Measurements from ENCODE around the gene CAP1. TPM values are rescaled to one million over a fixed set of nuclear protein-coding genes. Genes with fewer than 3 reads are reported as not detected.

The CAP1 gene
- total RNA-seq, 3 donors from 2014 or later, result 357 to 488 (median 444) TPM

DNA sequence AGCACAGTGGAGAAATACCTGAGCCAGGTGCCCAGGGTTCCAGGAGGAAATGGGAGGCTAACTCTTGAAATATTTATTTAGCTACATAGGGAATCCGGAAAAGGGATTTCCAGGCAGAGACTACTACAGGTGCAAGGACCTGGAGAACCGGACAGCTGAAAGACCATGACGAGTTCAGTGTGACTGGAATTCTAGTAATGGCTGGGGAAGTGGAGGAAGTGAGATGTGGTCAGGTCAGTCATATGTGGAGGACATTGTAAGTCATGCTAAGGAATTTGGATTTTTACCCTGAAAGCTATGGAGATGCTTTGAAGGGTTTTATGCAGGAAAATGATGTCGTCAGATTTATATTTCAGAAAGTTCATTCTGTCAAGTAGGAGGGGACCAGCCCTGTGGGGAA, 1.8 kb downstream of the CAP1 start:
- H3K9me3 ChIP-seq, result no peaks in the 10 kb centered on the region
- H3K4me1 ChIP-seq (ENCODE audit: low read depth), result peaks cover 69% of the 10 kb centered on the region
- no peak overlapping the region for H3K4me3 ChIP-seq
- TF ChIP-seq, protein P1, sequence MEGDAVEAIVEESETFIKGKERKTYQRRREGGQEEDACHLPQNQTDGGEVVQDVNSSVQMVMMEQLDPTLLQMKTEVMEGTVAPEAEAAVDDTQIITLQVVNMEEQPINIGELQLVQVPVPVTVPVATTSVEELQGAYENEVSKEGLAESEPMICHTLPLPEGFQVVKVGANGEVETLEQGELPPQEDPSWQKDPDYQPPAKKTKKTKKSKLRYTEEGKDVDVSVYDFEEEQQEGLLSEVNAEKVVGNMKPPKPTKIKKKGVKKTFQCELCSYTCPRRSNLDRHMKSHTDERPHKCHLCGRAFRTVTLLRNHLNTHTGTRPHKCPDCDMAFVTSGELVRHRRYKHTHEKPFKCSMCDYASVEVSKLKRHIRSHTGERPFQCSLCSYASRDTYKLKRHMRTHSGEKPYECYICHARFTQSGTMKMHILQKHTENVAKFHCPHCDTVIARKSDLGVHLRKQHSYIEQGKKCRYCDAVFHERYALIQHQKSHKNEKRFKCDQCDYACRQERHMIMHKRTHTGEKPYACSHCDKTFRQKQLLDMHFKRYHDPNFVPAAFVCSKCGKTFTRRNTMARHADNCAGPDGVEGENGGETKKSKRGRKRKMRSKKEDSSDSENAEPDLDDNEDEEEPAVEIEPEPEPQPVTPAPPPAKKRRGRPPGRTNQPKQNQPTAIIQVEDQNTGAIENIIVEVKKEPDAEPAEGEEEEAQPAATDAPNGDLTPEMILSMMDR (IDR thresholded peaks at IDR 0.05), result no peak
- DNase-seq (no peak), ATAC-seq (no peak)
- intact Hi-C loops (cut with DNase I, micrococcal nuclease), result no loop called here
- no peaks in the 10 kb centered on the region for H3K36me3 ChIP-seq (ENCODE audit: low read depth)

DNA sequence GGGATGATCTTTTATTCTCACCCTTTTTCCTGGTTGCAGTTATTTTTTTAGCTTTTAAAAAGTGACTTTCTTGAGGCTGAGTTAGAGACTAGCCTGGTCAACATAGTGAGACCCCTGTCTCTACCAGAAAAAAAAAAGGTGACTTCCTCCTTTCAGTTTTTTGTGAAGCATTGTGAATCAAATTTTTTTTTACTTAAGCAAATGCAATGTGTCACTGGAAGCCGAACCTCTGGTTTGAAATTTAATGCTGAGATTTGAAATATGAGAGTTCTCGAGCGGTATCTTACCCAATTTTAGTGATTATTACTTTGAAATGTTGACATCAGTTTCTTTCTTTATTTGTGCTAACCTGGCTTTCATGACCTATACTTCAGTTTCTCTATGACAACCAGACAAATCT, 3.6 kb downstream of the CAP1 start:
- intact Hi-C loops (cut with DNase I, micrococcal nuclease), result no loop called here
- TF ChIP-seq, protein P1 (IDR thresholded peaks at IDR 0.05), result no peak
- Histone ChIP-seq H3K4me3 (no peak overlapping the region), H3K36me3 (ENCODE audit: low read depth) (no peaks in the 10 kb centered on the region), H3K4me1 (ENCODE audit: low read depth) (peaks cover 58% of the 10 kb centered on the region), H3K9me3 (no peaks in the 10 kb centered on the region)
- ATAC-seq (no peak), DNase-seq (no peak)

DNA sequence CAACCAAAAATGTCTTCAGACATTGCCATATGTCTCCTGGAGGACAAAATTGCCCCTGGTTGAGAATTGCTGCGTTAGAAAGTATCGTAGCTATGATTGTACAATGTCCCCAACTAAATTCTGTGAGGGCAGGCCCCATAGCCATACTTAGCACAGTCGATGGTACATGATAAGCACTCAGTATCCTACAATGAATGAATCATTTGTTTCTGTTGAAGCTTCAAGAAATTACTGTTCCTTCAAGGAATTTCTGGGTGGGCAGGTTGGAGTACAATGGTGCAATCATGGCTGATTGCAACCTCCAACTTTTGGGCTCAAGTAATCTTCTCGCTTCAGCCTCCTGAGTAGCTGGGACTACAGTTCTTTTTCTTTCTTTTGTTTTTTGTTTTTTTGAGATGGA, 4.7 kb downstream of the CAP1 start:
- ATAC-seq, result no peak
- Histone ChIP-seq H3K9me3 (no peaks in the 10 kb centered on the region), H3K4me3 (no peak overlapping the region), H3K36me3 (ENCODE audit: low read depth) (no peaks in the 10 kb centered on the region), H3K4me1 (ENCODE audit: low read depth) (peaks cover 49% of the 10 kb centered on the region)
- intact Hi-C loops (cut with DNase I, micrococcal nuclease), result no loop called here
- no peak for DNase-seq
- TF ChIP-seq, protein P1 (IDR thresholded peaks at IDR 0.05), result no peak

DNA sequence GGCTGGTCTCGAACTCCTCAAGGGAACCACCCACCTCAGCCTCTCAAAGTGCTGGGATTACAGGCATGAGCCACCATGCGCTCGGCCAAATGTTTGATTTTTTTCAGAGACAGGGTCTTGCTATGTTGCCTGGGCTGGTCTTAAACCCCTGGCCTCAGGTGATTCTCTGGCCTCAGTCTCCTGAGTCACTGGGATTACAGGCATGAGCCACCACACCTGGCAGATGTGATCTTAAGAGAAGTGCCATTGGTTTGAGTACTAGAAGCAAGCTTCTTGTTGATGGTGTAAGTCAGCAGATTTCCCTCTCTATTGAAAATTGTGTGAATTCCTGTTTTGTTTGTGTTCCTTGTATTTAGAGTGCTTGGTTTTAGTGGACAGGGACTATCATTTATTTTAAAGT, 5.2 kb downstream of the CAP1 start:
- intact Hi-C loops (cut with DNase I, micrococcal nuclease), result no loop called here
- no peaks in the 10 kb centered on the region for H3K9me3 ChIP-seq
- peaks cover 46% of the 10 kb centered on the region for H3K4me1 ChIP-seq (ENCODE audit: low read depth)
- no peaks in the 10 kb centered on the region for H3K36me3 ChIP-seq (ENCODE audit: low read depth)
- ATAC-seq, result no peak
- TF ChIP-seq, protein P1 (IDR thresholded peaks at IDR 0.05), result no peak
- DNase-seq, result no peak
- H3K4me3 ChIP-seq, result no peak overlapping the region

DNA sequence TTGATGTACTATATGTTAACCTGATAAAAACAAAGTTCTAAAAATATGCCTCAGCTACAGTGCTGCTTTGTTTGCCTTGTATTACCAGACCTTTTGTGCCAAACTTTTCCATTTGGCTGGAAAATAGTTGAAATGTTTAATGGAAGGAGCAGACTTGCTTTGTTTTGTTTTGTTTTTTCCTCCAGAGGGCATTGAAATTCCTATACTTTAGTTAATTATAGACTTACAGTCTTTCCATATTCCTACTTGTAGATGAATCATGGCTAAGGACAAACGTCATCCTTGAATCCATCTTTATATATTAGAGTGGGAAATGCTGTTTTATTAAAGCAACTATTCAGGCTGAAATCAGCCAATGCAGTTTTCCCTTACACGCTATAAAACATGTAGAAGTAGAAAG, 6.7 kb downstream of the CAP1 start:
- TF ChIP-seq, protein P1 (IDR thresholded peaks at IDR 0.05), result no peak
- intact Hi-C loops (cut with DNase I, micrococcal nuclease), result no loop called here
- Histone ChIP-seq H3K36me3 (ENCODE audit: low read depth) (no peaks in the 10 kb centered on the region), H3K9me3 (no peaks in the 10 kb centered on the region), H3K4me3 (no peak overlapping the region), H3K4me1 (ENCODE audit: low read depth) (peaks cover 34% of the 10 kb centered on the region)
- DNase-seq (no peak), ATAC-seq (no peak)

DNA sequence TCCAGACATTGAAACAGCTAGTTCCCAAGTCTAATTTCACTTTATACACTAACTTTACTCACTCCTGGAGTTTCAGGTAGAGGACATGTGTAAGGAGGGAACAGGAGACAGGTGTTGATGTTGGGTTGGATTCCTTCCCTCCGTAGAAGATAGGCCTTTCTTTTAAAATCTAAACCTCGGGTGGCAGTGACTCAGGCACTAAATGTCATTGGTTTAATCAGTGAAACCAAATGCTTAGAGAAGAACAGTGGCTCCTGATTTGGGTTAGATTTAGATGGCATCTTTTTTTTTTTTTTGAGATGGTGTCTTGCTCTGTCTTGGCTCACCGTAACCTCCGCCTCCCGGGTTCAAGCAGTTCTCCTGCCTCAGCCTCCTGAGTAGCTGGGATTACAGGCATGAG, 7.2 kb downstream of the CAP1 start:
- Histone ChIP-seq H3K36me3 (ENCODE audit: low read depth) (no peaks in the 10 kb centered on the region), H3K4me1 (ENCODE audit: low read depth) (peaks cover 29% of the 10 kb centered on the region), H3K4me3 (no peak overlapping the region), H3K9me3 (no peaks in the 10 kb centered on the region)
- TF ChIP-seq, protein P1 (IDR thresholded peaks at IDR 0.05), result no peak
- no peak for ATAC-seq
- intact Hi-C loops (cut with DNase I, micrococcal nuclease), result no loop called here
- no peak for DNase-seq

Data from mucosa of descending colon (tissue), 3 donors.